ENCODE data around the gene NKX6-1.

The NKX6-1 gene

GRCh38 chr4:84530454-84530853 lies 31.4 kb upstream of the NKX6-1 start:
- Histone ChIP-seq H3K27me3 (ENCODE audit: insufficient read depth, low read length, poor library complexity, severe bottlenecking) (no peaks in the 10 kb centered on the region), H3K4me1 (ENCODE audit: insufficient read depth, low read length, poor library complexity, severe bottlenecking) (peaks cover 7% of the 10 kb centered on the region), H3K4me2 (ENCODE audit: low read depth, low read length, poor library complexity, severe bottlenecking) (peak overlapping the region; percentile 18), H3K9ac (ENCODE audit: low read depth, low read length, poor library complexity, severe bottlenecking) (no peak overlapping the region), H3K36me3 (ENCODE audit: insufficient read depth, low read length) (no peaks in the 10 kb centered on the region), H3K9me3 (ENCODE audit: insufficient read depth, low read depth, low read length) (no peaks in the 10 kb centered on the region), H2AFZ (ENCODE audit: low read length) (no peak overlapping the region), H4K20me1 (ENCODE audit: insufficient read depth, low read length, poor library complexity, severe bottlenecking) (no peaks in the 10 kb centered on the region), H3F3A (ENCODE audit: low read depth) (no peaks in the 10 kb centered on the region), H3K4me3 (ENCODE audit: low read length, poor library complexity, severe bottlenecking) (no peak overlapping the region), H3K79me2 (ENCODE audit: insufficient read depth, low read length) (no peaks in the 10 kb centered on the region), H3K9me2 (replicated peaks; ENCODE audit: low read depth, low read length) (no peaks in the 10 kb centered on the region)
- TF ChIP-seq EZH2phosphoT487 (IDR thresholded peaks at IDR 0.05; ENCODE audit: borderline replicate concordance), result no peak
- TF ChIP-seq, protein P1, sequence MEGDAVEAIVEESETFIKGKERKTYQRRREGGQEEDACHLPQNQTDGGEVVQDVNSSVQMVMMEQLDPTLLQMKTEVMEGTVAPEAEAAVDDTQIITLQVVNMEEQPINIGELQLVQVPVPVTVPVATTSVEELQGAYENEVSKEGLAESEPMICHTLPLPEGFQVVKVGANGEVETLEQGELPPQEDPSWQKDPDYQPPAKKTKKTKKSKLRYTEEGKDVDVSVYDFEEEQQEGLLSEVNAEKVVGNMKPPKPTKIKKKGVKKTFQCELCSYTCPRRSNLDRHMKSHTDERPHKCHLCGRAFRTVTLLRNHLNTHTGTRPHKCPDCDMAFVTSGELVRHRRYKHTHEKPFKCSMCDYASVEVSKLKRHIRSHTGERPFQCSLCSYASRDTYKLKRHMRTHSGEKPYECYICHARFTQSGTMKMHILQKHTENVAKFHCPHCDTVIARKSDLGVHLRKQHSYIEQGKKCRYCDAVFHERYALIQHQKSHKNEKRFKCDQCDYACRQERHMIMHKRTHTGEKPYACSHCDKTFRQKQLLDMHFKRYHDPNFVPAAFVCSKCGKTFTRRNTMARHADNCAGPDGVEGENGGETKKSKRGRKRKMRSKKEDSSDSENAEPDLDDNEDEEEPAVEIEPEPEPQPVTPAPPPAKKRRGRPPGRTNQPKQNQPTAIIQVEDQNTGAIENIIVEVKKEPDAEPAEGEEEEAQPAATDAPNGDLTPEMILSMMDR (conservative IDR thresholded peaks at IDR 0.05; ENCODE audit: low read length), result no peak

DNA sequence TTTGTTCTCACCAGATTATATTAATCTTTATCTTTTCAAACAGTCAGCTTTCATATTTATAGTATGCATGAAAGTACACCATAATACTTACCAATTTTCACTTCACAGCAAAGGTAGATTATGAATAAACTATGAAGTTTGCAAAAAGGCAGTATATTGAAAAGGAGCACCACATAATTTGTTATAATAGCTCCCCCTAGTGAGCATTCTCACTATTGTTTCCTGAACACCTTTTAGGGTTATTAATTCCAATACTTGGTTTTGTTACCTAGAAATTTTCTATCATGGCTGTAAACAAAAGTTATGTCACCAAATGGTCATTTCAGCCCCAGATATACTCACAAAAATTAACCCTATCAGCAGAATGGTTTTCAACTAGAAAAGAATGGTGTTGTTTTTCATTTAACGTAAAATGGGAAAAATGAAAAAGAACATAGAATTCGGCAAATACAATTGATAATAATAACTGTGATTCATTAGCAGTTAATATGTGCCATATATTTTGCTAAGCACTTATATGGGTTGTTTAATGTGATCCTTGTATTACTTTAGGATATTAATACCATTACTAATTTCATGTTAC lies 30.2 kb upstream of the NKX6-1 start:
- Histone ChIP-seq H3K4me3 (ENCODE audit: low read length, poor library complexity, severe bottlenecking) (no peak overlapping the region), H3K9ac (ENCODE audit: low read depth, low read length, poor library complexity, severe bottlenecking) (no peak overlapping the region), H2AFZ (ENCODE audit: low read length) (no peak overlapping the region)

GRCh38 chr4:84527391-84527790 lies 28.3 kb upstream of the NKX6-1 start:
- H3K4me3 ChIP-seq (ENCODE audit: low read length, poor library complexity, severe bottlenecking), result no peak overlapping the region
- H3K4me1 ChIP-seq (ENCODE audit: insufficient read depth, low read length, poor library complexity, severe bottlenecking), result peaks cover 7% of the 10 kb centered on the region
- no peaks in the 10 kb centered on the region for H3K36me3 ChIP-seq (ENCODE audit: insufficient read depth, low read length)
- no peaks in the 10 kb centered on the region for H4K20me1 ChIP-seq (ENCODE audit: insufficient read depth, low read length, poor library complexity, severe bottlenecking)
- no peaks in the 10 kb centered on the region for H3K27me3 ChIP-seq (ENCODE audit: insufficient read depth, low read length, poor library complexity, severe bottlenecking)
- TF ChIP-seq, protein P1 (conservative IDR thresholded peaks at IDR 0.05; ENCODE audit: low read length), result no peak
- TF ChIP-seq EZH2phosphoT487 (IDR thresholded peaks at IDR 0.05; ENCODE audit: borderline replicate concordance), result no peak
- no peak overlapping the region for H2AFZ ChIP-seq (ENCODE audit: low read length)
- no peak overlapping the region for H3K9ac ChIP-seq (ENCODE audit: low read depth, low read length, poor library complexity, severe bottlenecking)
- no peaks in the 10 kb centered on the region for H3K9me3 ChIP-seq (ENCODE audit: insufficient read depth, low read depth, low read length)
- H3K4me2 ChIP-seq (ENCODE audit: low read depth, low read length, poor library complexity, severe bottlenecking), result no peak overlapping the region
- H3F3A ChIP-seq (ENCODE audit: low read depth), result no peaks in the 10 kb centered on the region
- H3K9me2 ChIP-seq (replicated peaks; ENCODE audit: low read depth, low read length), result no peaks in the 10 kb centered on the region
- H3K79me2 ChIP-seq (ENCODE audit: insufficient read depth, low read length), result no peaks in the 10 kb centered on the region

More for the DNA sequence above, 30.2 kb upstream of the NKX6-1 start:
- no peaks in the 10 kb centered on the region for H3K36me3 ChIP-seq (ENCODE audit: insufficient read depth, low read length)
- peaks cover 7% of the 10 kb centered on the region for H3K4me1 ChIP-seq (ENCODE audit: insufficient read depth, low read length, poor library complexity, severe bottlenecking)
- no peaks in the 10 kb centered on the region for H3K79me2 ChIP-seq (ENCODE audit: insufficient read depth, low read length)
- no peaks in the 10 kb centered on the region for H3K9me3 ChIP-seq (ENCODE audit: insufficient read depth, low read depth, low read length)
- H3K27me3 ChIP-seq (ENCODE audit: insufficient read depth, low read length, poor library complexity, severe bottlenecking), result no peaks in the 10 kb centered on the region
- no peak overlapping the region for H3K4me2 ChIP-seq (ENCODE audit: low read depth, low read length, poor library complexity, severe bottlenecking)
- no peaks in the 10 kb centered on the region for H3K9me2 ChIP-seq (replicated peaks; ENCODE audit: low read depth, low read length)
- H3F3A ChIP-seq (ENCODE audit: low read depth), result no peaks in the 10 kb centered on the region
- TF ChIP-seq EZH2phosphoT487 (IDR thresholded peaks at IDR 0.05; ENCODE audit: borderline replicate concordance), result no peak
- TF ChIP-seq, protein P1 (conservative IDR thresholded peaks at IDR 0.05; ENCODE audit: low read length), result peak; percentile 92
- no peaks in the 10 kb centered on the region for H4K20me1 ChIP-seq (ENCODE audit: insufficient read depth, low read length, poor library complexity, severe bottlenecking)

All from Loucy (cell line).